Measurements from ENCODE around the gene GABBR2. TPM values are rescaled to one million over a fixed set of nuclear protein-coding genes. Genes with fewer than 3 reads are reported as not detected.

Gene GABBR2
- total RNA-seq, 4 donors from 2014 or later: under 0.01 to 0.62 TPM; not detected in 2

- Histone ChIP-seq H3K36me3 (no peaks in the 10 kb centered on the region), H3K27ac (no peak overlapping the region), H3K4me1 (no peaks in the 10 kb centered on the region), H3K9me3 (no peaks in the 10 kb centered on the region), H3K4me3 (no peak overlapping the region), H3K27me3 (no peaks in the 10 kb centered on the region)
- DNase-seq: no peak
- intact Hi-C loops (cut with DNase I; ENCODE audit: low total_unique reads): no loop called here
- TF ChIP-seq POLR2A (IDR thresholded peaks at IDR 0.05): no peak
- no peak for TF ChIP-seq CTCF (IDR thresholded peaks at IDR 0.05)
These were observed 144.0 kb downstream of the GABBR2 start for GRCh38 chr9:98564714-98565113.

GRCh38 chr9:98563988-98564387, 144.7 kb downstream of the GABBR2 start:
- intact Hi-C loops (cut with DNase I; ENCODE audit: low total_unique reads): no loop called here
- no peak for DNase-seq
- H3K4me3 ChIP-seq: no peak overlapping the region

GRCh38 chr9:98563212-98563907, 145.4 kb downstream of the GABBR2 start:
- DNase-seq: no peak
- no peaks in the 10 kb centered on the region for H3K4me1 ChIP-seq
- intact Hi-C loops (cut with DNase I; ENCODE audit: low total_unique reads): no loop called here
- no peak for TF ChIP-seq CTCF (IDR thresholded peaks at IDR 0.05)
- no peak for TF ChIP-seq POLR2A (IDR thresholded peaks at IDR 0.05)
- H3K4me3 ChIP-seq: no peak overlapping the region
- H3K27ac ChIP-seq: no peak overlapping the region
- H3K9me3 ChIP-seq: no peaks in the 10 kb centered on the region
- H3K27me3 ChIP-seq: no peaks in the 10 kb centered on the region
- no peaks in the 10 kb centered on the region for H3K36me3 ChIP-seq

More at GRCh38 chr9:98563988-98564387, 144.7 kb downstream of the GABBR2 start:
- Histone ChIP-seq H3K27me3 (no peaks in the 10 kb centered on the region), H3K36me3 (no peaks in the 10 kb centered on the region), H3K4me1 (no peaks in the 10 kb centered on the region), H3K27ac (no peak overlapping the region), H3K9me3 (no peaks in the 10 kb centered on the region)
- TF ChIP-seq CTCF (IDR thresholded peaks at IDR 0.05) (no peak), POLR2A (IDR thresholded peaks at IDR 0.05) (no peak)

- Histone ChIP-seq H3K27me3 (no peaks in the 10 kb centered on the region), H3K27ac (no peak overlapping the region), H3K4me3 (no peak overlapping the region), H3K9me3 (no peaks in the 10 kb centered on the region), H3K36me3 (no peaks in the 10 kb centered on the region), H3K4me1 (no peaks in the 10 kb centered on the region)
- no peak for TF ChIP-seq POLR2A (IDR thresholded peaks at IDR 0.05)
- TF ChIP-seq CTCF (IDR thresholded peaks at IDR 0.05): no peak
- no peak for DNase-seq
- intact Hi-C loops (cut with DNase I; ENCODE audit: low total_unique reads): no loop called here
These were observed 149.2 kb downstream of the GABBR2 start for GRCh38 chr9:98559561-98559960.

- Histone ChIP-seq H3K4me3 (no peak overlapping the region), H3K27ac (no peak overlapping the region), H3K9me3 (no peaks in the 10 kb centered on the region), H3K4me1 (no peaks in the 10 kb centered on the region), H3K27me3 (no peaks in the 10 kb centered on the region), H3K36me3 (no peaks in the 10 kb centered on the region)
- no peak for DNase-seq
- TF ChIP-seq CTCF (IDR thresholded peaks at IDR 0.05) (no peak), POLR2A (IDR thresholded peaks at IDR 0.05) (no peak)
- intact Hi-C loops (cut with DNase I; ENCODE audit: low total_unique reads): no loop called here
These were observed 150.2 kb downstream of the GABBR2 start for GRCh38 chr9:98558575-98558974.

Data from uterus (tissue), 4 donors.